ENCODE data around the gene PLCG2. TPM values are rescaled to one million over a fixed set of nuclear protein-coding genes. Genes with fewer than 3 reads are reported as not detected.

Gene PLCG2
- total RNA-seq = 0.15 and 0.17 TPM in 2 replicates

GRCh38 chr16:81778861-81779535 is at the start of gene PLCG2:
TSS of gene PLCG2 (plus strand) at chr16:81779291. CDS start at chr16:81785990, 6,699 bp downstream.

GRCh38 chr16:82011199-82011641 is 232.1 kb downstream of the PLCG2 start, which contains the start of gene SDR42E1:
TSS of gene SDR42E1 (minus strand) at chr16:82011470. CDS start at chr16:82000858, 10,612 bp downstream.

Other genes starting within 250 kb of the PLCG2 start
- gene SDR42E1, start 232.2 kb downstream of the PLCG2 start, total RNA-seq = 2.0 and 2.4 TPM in 2 replicates